A549 (cell line): ENCODE measurements around the gene NEBL.

Experiments
- CBX2 ChIP-seq: fragments of 200-600 bp; sonication (generic); IDR thresholded peaks from 2 replicates; pipeline ENCODE4 v1.6.1; 2016; ENCODE audit warnings: low read depth, mild to moderate bottlenecking, borderline replicate concordance
- CTCF ChIP-seq: fragments of >200 bp; sonication (Bioruptor Twin); formaldehyde crosslinking; IDR thresholded peaks from 3 replicates; pipeline ENCODE4 v1.5.1; 2016
- EP300 ChIP-seq, 2 experiments: fragments of >200 bp; sonication (Bioruptor Twin); formaldehyde crosslinking; IDR thresholded peaks; 2 replicates in 1 of 2; 3 replicates in 1 of 2; pipeline ENCODE4 v1.6.1; 2016 to 2017
- HOXA7 ChIP-seq: fragments of 250-450 bp; sonication (Bioruptor Pico); IDR thresholded peaks from 2 replicates; pipeline ENCODE4 v1.5.0; 2020; ENCODE audit warnings: mild to moderate bottlenecking, moderate library complexity
- POLR2A ChIP-seq: IDR thresholded peaks from 2 replicates; pipeline ENCODE4 v1.6.1; 2012; ENCODE audit warnings: mild to moderate bottlenecking, low read length
- USF2 ChIP-seq: fragments of 450-650 bp; IDR thresholded peaks from 2 replicates; pipeline ENCODE4 v1.6.1; 2014; ENCODE audit warnings: antibody characterized with exemption
- TF ChIP-seq, protein P1 (sequence below): fragments of 200-600 bp; sonication (generic); IDR thresholded peaks from 2 replicates; pipeline ENCODE4 v1.6.1; 2016; ENCODE audit warnings: antibody characterized with exemption, mild to moderate bottlenecking, moderate library complexity

DNA sequence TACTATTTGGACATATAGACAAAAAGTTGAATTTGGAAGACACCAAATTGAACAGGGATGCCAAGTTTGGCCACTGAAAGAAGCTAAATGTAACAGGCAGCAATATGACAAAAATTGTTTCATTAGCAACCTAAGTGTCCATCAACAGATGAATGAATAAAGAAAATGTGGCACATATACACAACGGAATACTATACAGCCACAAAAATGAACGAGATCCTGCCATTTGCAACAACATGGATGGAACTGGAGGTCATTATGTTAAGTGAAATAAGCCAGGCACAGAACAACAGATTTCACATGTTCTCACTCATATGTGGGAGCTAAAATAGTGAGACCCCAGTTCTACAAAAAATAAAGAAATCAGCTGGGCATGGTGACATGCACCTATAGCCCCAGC, 43.8 kb downstream of the NEBL start:
- no peak for TF ChIP-seq CTCF
- TF ChIP-seq, protein P1, sequence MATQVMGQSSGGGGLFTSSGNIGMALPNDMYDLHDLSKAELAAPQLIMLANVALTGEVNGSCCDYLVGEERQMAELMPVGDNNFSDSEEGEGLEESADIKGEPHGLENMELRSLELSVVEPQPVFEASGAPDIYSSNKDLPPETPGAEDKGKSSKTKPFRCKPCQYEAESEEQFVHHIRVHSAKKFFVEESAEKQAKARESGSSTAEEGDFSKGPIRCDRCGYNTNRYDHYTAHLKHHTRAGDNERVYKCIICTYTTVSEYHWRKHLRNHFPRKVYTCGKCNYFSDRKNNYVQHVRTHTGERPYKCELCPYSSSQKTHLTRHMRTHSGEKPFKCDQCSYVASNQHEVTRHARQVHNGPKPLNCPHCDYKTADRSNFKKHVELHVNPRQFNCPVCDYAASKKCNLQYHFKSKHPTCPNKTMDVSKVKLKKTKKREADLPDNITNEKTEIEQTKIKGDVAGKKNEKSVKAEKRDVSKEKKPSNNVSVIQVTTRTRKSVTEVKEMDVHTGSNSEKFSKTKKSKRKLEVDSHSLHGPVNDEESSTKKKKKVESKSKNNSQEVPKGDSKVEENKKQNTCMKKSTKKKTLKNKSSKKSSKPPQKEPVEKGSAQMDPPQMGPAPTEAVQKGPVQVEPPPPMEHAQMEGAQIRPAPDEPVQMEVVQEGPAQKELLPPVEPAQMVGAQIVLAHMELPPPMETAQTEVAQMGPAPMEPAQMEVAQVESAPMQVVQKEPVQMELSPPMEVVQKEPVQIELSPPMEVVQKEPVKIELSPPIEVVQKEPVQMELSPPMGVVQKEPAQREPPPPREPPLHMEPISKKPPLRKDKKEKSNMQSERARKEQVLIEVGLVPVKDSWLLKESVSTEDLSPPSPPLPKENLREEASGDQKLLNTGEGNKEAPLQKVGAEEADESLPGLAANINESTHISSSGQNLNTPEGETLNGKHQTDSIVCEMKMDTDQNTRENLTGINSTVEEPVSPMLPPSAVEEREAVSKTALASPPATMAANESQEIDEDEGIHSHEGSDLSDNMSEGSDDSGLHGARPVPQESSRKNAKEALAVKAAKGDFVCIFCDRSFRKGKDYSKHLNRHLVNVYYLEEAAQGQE, result no peak
- no peak for TF ChIP-seq CBX2
- TF ChIP-seq EP300 (IDR thresholded peaks at IDR 0.05), result no peak
- no peak for TF ChIP-seq POLR2A
- no peak for TF ChIP-seq HOXA7 (CRISPR knock-in tag)
- TF ChIP-seq USF2, result no peak
